Measurements from ENCODE around the gene FHAD1.

The FHAD1 gene

DNA sequence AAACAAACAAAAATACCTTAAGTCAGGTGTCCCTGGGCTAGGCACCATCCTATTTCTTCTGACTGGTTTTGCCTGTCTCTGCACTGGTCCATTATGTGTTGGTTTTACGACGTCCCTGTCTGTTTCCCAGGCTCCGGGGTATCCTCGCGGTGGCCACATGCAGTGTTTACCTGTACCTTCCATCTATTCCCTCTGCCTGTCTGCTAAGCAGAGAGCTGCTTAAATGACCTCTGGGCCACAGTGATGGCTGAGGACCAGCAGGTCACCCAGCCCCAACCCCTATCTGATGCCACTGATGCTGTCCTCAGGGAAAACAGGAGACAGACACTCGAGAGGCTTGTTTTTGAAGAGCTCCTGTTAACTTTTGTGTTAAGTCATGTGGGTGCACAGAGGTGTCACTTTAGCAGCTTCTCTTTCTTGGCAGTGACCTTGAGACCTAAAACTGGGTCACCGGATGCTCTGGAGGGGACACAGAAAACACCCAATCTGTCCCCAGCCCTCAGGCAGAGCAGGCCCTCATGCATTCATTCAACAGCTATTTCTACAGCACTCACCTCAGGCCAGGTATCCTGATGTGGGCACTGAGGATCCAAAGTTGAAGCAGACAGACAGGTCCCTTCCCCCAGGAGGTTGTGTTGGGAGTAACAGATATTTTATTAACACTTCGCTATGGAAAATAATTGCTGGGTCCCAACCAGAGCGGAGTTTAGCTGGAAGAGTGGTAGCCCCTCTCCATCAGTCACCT, 158.3 kb downstream of the FHAD1 start:
- no peak for DNase-seq

DNA sequence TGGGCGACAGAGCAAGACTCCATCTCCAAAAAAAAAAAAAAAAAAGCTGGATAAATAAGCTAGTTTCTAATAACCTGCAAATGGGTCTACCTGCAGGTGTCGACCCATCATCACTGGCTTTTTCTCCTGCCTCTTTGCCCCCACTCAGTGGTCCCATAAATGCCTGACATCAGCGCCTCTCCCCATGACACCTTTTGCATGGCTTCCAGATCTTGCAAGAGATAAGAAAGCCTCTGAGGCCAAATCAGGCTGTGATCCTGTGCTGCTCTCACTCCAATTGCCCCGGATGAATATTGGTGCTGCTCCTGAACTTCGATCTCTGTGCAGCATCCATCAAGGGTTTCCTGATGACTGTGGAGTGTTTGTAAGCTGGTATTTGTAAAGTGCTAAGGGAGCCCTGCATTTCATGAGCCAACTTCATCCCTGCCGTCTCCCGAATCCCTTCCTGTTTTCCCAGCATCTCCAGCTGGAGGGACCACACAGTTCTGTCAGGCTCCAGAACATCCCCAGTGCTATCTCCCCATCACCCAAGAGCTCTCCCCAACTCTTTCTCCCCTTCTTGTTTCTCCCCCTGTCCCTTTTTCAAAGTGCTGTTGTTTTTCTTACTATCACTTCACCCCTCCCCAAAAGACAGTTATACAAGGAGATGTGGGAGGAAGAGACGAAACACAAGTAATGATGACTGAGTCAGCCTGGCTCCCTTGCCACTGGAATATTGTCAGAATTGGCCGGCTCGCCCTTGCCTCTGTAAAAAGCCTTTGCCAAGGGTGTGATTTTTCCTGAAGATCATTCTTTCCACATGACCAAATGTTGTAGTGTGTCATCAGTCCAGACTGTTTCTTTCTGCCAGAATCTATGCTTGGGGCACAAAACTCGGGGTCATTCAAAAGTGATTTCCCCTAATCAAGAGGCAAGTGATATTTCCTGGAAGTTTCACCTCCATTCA, 159.9 kb downstream of the FHAD1 start:
- DNase-seq, result no peak

DNA sequence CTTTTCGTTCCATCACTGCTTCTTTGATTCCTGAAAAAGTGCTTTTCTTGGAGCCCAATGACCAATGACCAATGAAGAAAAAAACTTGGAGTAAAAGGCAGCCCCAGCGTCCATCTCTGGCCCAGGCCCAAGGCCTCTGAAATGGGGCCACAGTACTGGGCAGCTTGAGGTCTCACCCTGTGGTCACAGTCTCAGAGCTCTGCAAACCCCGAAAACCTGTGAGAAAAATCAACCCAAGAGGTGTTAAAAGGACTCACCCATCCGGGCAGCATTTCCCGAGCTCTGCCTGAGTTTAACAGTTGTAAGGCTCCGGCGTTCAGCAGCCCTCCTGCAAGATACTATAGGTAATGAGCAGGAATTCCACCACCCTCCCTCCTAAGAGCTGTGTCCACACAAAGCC, 160.6 kb downstream of the FHAD1 start:
- DNase-seq, result no peak

DNA sequence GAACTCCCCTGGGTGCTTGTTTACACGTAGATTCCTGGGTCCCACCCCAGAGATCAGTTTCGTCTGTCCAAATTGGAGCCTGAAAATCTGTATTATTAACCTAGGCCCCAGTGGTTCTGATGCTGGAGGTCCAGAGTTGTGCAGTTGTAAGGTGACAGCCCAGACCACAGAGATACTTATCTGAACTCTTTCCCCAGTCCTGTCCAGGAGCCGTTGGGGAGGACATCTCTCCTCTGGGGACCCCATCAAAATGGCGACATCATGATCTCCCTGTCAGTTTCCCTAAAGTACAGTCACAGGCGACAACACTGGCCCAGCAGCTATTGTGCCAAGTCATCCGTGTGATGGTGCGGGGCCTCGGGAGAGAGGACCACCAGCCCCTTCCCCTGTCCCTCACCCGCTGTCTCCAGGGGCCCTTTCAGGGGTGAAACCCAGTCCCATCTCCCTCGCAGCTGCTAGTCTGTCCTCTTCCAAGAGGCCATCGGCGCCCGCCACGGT, 161.9 kb downstream of the FHAD1 start:
- no peak for DNase-seq

DNA sequence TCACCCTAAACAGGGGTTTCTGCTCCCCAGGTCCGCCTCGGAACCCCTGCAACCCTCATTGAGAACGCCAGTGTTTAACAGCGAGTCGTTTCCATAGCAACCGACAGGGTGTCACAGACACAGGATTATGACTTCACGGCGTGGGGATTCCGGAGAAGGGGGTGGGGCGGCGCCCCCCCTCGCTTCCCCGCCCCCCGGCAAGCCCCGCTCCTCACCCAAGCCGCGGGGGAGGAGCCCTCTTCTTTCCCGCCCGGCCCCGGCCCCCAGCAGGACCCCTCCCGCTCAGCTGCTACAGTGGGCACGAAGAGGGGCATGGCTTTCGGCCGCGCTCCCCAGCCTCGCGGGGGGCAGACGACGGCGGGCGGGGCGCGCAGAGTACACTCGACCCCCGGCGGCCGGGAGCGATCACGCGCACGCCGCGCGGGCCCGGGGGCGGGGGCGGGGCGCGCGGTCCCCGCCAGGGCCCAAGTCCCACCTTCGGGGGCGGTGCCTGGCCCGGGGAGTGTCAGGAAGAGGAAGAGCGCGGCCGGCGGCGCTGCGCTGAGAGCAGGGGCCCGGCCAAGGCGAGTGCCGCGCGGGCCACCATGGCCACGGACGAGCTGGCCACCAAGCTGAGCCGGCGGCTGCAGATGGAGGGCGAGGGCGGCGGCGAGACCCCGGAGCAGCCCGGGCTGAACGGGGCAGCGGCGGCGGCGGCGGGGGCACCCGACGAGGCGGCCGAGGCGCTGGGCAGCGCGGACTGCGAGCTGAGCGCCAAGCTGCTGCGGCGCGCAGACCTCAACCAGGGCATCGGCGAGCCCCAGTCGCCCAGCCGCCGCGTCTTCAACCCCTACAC, 162.6 kb downstream of the FHAD1 start, which contains the start of gene EFHD2:
Gene EFHD2 (plus strand): TSS at position 501 of the 835 bp plus-strand sequence. CDS start 84 bp downstream, at position 585.
- peak; percentile 53 to 85 for DNase-seq

DNA sequence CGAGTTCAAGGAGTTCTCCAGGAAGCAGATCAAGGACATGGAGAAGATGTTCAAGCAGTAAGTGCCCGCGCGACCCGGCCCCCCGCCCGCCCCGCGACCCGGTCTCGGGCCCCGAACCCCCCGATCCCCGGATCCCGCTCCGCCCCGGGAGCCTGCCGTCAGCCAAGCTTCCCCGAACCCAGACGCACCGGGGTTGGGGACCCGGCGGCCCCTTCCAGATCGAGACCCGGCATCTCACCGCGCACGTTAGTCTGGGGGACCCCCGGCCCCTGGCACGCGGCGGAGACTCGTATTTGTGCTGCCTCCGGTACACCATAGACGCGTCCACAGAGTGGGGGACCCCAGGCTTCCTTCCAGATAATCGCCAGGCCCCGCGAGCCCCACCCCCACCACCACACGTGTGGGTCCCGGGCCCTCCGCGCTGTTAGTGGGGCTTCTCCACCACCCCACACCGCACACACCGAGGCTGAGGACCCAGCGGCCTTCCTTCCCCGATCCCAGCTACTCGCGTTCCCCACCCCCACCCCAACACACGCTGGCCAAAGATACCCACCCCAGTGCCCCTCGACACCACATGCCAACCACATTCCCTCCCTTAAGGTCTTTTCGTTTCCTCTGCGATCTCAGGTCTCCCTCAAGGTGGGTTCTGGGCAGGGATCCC, 163.3 kb downstream of the FHAD1 start:
- DNase-seq, result no peak

DNA sequence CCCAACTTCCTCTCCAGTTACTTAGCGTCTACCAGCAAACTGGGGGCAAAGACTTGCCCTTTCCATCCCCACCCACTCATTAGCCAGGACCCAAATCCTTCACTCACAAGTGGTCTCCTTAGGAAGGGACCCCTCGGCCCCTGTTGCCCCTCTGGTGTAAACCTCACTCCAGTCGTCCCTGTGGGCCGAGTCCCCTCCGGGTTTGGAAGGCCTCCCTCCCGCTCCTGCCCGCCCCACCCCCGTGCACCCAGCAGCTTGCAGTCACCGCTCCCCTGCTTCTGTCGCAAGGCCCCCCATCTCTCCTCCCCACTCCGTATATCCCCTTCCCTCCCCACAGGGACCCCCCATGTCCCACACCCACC, 163.8 kb downstream of the FHAD1 start:
- no peak for DNase-seq

DNA sequence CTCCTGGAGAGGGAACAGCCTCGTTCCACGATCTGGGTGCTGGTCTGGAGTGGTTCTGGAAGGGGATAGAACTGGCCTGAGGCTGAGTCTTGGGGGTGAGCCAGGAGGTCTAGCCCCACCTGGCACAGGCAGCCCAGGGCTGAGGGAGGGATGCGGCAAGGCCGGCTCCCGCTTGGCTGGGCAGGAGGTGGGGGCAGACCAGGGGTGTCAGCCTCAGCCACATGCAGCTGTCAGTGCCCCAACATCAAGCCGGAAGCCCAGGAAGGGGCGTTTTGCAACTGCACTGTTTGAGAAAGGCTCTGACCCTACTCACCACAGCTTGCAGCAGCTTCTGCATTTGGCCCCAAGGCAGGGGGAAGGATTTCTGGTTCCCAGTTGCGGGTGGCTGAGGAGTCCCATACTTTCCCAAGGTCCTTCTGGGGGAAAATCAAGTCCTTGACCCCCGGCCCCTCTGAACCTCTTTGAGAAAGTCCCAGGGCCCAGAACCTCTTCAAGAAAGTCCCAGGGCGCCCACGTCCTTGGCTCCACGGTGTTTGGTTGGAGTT, 164.6 kb downstream of the FHAD1 start:
- DNase-seq, result no peak

DNA sequence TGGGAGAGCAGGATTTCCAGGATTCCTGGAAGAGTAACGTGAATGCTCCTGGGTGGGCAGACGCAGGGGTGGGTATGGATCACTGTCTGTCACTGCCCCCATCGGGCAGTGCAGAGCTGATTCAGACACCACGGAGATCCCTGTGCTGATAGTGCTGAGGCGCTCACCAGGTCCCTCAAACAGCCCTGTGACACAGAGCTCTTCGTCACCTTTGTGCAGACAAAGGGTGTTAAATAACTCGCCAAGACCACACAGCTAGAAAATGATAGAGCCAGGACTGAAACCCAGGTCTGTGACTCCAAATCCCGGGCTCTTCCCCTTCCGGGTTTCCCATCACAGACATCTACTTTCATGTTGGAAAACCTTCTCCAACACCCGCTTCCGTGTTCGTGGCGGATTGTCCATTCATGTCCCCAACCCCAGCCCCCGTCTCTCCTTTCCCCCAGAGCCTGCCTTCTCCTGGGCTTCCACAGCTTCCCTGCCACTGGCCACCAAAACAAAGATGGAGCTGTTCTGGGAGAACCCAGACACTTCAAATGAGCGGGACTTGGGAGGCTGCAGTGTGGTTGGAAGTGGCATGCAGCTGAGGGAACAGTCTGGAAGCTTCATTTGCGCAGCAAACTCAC, 165.3 kb downstream of the FHAD1 start:
- no peak for DNase-seq

DNA sequence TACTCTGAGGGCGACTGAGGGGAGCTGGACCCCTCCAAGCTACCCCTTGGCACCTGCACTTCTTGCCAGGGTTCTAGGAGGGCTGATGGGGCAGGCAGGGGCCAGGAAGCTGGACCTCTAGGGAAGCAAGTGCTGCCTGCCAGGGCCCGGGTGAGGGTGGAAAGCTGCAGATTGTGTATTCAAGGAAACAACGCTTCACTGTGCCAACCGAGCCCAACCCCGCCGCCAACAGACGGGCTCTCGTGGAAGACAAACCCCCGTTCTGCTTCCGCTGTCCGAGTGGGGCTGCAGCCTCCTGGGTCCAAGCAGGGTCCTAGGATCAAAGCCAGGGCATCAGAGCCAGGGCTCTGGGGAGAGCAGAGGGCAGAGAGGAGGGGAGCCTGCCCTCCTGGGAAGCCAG, 165.8 kb downstream of the FHAD1 start:
- DNase-seq, result no peak

DNA sequence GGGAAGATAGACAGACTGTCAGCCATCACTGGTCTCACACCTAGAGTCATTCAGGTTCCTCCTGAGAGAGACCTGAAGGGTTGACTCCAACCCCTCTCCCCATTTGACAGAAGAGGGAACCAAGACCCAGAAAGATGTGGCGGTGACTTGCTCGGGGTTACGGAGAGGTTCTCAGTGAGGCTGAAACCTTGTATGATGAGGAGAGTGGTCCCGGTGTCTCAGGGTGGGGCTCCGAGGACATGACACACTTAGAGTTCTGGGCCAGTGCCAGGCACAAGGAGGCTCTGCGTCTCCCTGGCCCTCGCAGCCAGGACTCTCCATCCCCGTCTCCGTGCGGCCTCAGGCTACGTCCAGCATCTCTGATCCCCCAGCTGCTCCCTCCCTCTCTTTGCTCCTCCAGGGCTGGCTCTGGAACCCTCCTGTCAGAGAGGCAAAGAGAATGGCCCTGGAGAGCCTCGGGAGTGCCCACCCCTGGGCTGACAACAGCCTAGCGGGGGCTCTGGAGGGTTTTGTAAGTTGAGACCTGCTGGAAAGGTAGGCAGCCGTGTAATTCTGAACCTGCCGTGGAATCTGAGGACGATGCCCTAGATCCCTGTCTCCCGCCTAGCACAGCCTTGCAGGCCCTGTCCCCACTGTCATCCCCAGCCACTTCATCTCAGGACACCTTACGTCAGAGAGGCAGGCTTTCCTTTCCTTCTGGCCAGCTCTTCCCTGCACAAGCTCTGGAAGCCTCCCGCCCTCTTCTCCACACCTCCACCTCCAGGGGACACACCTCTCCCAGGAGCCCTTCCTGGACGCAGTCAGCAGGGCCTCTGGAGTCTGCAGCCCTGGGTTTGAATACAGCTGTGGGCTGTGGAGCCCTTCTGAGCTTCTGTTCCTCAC, 166.8 kb downstream of the FHAD1 start:
- no peak for DNase-seq

DNA sequence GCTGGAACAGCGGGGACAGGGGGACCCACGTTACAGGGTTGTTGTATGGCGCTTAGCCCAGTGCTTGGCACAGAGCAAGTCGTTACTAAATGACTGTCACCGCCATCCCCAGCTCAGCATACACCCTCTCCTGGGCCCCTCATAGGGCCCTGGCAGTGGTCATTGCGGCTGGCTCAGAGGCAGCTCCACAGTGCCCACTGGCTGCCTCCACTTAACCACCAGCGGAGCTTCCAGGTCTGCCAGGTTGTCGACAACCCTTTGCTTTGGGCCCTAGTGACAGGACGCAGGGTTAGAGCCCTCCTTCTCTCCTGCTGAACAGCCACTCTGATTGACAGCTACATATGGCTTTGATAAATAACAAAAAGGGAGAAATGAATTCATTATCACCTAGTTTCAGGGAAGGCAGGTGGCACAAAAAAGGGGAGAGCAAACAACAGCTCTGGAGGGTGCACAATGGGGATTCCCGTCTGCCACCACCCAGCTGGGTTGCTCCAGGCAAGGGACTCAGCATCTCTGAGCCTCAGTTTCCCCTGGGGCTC, 167.5 kb downstream of the FHAD1 start:
- no peak for DNase-seq

DNA sequence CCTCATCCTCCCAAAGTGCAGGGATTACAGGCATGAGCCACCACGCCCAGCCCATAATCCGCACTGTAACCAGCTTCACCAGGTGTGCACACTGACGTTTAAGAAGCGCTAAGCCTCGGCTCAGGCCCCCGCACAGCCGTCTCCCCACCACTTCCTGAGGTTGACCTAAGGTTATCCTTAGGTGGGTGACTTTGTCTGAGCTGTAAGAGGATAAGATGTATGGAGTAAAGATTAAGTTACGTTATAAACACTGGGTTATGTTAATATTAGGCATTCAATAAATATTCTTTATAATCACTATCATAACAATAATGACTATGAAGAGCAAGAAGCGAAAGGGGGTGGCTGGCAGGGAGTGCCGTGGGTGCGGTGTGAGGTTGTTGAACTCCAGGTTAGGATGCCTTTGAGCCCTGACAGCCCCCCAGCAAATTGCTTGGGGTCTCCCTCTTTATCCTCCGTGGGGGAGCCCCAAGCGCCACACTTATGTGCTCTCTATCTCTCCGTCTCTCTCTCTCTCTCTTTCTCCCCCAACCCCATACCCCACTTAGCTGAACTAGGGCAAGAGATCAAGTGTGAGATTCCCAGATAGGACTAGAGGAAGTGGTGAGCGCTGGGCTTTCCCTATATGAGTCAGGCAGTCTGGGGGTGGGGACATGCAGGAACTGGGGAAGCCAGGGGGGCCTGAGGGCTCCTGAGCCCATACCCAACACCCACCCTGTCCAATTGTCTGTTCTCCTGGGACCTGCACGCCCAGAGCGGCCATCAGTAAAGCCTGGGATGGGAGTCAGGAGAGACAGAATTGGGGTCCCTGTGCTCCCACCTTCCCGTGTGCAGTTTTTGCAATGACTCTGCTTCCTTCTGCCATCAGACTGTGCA, 170.3 kb downstream of the FHAD1 start:
- peak; percentile 23 to 52 for DNase-seq

DNA sequence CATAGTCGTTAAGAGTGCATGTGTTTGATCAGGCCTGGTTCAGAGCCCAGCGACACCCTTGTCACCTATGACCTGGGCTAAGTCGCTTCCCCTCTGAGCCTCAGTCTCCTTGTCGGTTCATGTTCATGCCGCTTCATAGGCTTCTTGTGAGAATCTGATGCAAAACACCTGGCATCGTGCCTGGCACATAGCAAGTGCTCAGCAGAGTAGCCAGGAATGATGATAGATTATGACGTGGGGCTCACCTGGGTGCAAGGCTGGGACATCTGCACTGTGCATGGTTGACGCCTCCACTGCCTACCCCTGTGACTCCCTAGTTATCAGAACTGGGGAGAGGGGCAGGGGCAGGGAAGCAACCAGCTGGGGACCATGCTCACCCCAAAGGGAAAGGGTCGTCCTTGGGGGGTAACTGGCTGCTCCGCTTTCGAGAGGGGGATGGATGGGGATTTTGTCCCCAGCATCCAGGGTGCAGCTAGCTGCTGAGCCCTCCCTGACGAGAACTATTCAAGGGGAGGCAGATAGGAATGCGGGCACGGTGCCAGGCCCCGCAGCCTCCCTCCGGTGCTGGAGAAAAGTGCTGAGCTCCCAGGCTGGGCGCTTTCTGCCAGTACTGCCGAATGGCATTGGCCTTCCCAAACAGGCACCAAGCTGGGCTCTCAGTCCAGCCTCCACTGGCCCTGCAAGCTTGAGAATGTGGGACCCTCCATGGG, 171.9 kb downstream of the FHAD1 start:
- no peak for DNase-seq

DNA sequence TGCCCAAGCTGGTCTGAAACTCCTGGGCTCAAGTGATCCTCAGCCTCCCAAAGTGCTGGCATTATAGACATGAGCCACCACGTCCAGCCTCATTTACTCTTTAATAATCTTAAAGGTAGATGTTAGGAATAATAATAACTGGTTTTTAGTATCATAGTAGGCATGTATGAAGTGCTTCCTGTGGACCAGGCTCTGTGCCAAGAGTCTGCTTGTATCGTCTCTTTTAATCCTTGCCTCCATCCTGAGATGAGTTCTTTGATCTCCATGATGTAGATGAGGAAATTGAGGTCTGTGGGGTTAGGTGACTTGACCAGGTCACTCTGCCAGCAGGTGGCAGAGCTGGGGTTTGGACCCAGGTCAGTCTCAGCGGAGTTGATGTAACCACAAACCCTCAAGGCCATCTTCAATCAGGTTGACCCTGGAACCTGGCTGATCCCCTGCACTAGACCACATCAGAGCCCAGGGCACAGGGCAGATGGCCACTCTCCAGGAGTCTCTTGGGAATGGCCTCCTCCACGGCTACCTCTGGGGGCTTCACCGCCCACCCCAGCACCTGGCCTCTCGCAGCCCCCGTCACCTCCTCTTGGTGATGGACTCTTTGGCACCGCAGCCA, 173.9 kb downstream of the FHAD1 start:
- DNase-seq, result no peak

DNA sequence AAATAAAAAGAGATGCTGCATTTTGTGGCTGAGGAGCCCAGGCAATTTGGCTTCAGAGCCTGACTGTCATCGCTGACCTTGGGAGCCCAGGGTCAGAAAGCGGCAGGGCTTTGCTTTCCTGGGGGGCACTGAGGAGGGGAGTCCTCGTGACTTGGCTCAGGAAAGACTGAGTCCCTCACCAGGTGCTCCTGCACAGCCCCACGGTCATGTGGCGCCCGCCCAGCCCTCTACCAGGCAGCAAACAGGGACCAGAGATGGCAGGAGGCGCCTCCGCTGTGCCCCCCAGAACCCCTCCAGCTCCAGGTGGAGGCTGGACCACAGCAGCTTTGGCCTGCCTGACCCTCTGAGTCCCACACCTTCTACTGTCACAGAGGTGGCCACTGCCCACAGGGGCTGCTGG, 175.8 kb downstream of the FHAD1 start:
- no peak for DNase-seq

DNA sequence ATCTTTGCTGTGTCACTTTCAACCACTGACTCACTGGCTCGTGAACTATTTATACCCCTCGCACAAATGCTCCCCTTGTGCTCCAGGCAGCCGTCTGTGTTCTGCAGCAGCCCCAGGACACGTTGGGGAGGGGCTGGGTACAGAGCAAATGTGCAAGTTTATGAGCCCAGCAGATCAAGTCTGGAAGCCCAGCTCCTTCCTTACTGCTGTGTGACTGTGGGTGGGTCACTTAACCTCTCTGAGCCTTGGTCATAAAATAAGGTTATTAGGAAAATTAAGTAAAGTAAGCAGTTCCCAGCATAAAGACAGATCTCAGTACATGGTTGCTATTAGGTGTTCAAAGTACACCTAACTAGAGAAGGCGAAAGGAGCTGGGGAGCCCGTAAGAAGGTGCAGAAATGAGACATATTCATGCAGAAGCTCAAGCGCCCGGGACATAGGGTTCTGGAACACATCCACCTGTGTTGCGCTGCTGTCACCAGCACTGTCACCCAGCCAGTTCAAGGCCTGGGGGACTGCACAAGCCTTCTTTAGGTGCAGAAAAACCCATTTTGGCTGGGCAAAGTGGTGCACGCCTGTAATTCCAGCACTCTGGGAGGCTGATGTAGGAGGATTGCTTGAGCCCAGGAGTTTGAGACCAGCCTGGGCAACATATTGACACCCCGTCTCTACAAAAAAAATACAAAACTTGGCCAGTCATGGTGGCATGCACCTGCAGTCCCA, 176.5 kb downstream of the FHAD1 start:
- no peak for DNase-seq
